ENCODE data around the gene ATP8B1.
"Not testable (repeated sequence)": the region's sequence is repeated elsewhere in the genome, so short reads cannot be mapped to it uniquely, and the experiment has no call there.

Gene ATP8B1

GRCh38 chr18:57738078-57738477 lies 65.0 kb downstream of the ATP8B1 start:
- ChIA-PET CTCF (no interaction called here), POLR2A (no interaction called here)
- DNase-seq (ENCODE audit: extremely low spot score), result no peak
- TF ChIP-seq CTCF (IDR thresholded peaks at IDR 0.05; ENCODE audit: control extremely low read depth, extremely low read depth, low read depth, missing control alignments), result no peak

GRCh38 chr18:57737400-57738060 lies 65.6 kb downstream of the ATP8B1 start:
- no peak for TF ChIP-seq CTCF (IDR thresholded peaks at IDR 0.05; ENCODE audit: control extremely low read depth, extremely low read depth, low read depth, missing control alignments)
- ChIA-PET CTCF (no interaction called here), POLR2A (no interaction called here)
- no peak for DNase-seq (ENCODE audit: extremely low spot score)

- DNase-seq (ENCODE audit: extremely low spot score); POLR2A ChIA-PET: not testable (repeated sequence)
- CTCF ChIA-PET, result interaction anchor here (1.2 kb wide), 1 partner anchor 12 kb away, joined by 4 read pairs; no protein-coding TSS in a partner anchor
These were observed 68.1 kb downstream of the ATP8B1 start for GRCh38 chr18:57735042-57735441.

GRCh38 chr18:57733861-57734260 lies 69.3 kb downstream of the ATP8B1 start:
- CTCF ChIA-PET, result no interaction called here
- POLR2A ChIA-PET, result no interaction called here
- TF ChIP-seq CTCF (IDR thresholded peaks at IDR 0.05; ENCODE audit: control extremely low read depth, extremely low read depth, low read depth, missing control alignments), result no peak
- no peak for DNase-seq (ENCODE audit: extremely low spot score)

GRCh38 chr18:57730146-57730545 lies 73.0 kb downstream of the ATP8B1 start:
- ChIA-PET POLR2A (no interaction called here), CTCF (interaction anchor here (1.2 kb wide), 1 partner anchor 12 kb away, joined by 3 read pairs; no protein-coding TSS in a partner anchor)
- TF ChIP-seq CTCF (IDR thresholded peaks at IDR 0.05; ENCODE audit: control extremely low read depth, extremely low read depth, low read depth, missing control alignments), result no peak
- DNase-seq (ENCODE audit: extremely low spot score), result no peak

GRCh38 chr18:57728941-57729511 lies 74.1 kb downstream of the ATP8B1 start:
- ChIA-PET CTCF (no interaction called here), POLR2A (no interaction called here)
- DNase-seq (ENCODE audit: extremely low spot score), result no peak
- no peak for TF ChIP-seq CTCF (IDR thresholded peaks at IDR 0.05; ENCODE audit: control extremely low read depth, extremely low read depth, low read depth, missing control alignments)

GRCh38 chr18:57727952-57728807 lies 74.9 kb downstream of the ATP8B1 start:
- ChIA-PET CTCF (no interaction called here), POLR2A (no interaction called here)
- no peak for TF ChIP-seq CTCF (IDR thresholded peaks at IDR 0.05; ENCODE audit: control extremely low read depth, extremely low read depth, low read depth, missing control alignments)
- DNase-seq (ENCODE audit: extremely low spot score), result no peak

- CTCF ChIA-PET; POLR2A ChIA-PET; DNase-seq (ENCODE audit: extremely low spot score): not testable (repeated sequence)
These were observed 83.7 kb downstream of the ATP8B1 start for GRCh38 chr18:57719211-57719935.
